Neural cell (in vitro differentiated cells): Measurements from ENCODE around the gene ZNF774. TPM values are rescaled to one million over a fixed set of nuclear protein-coding genes. Genes with fewer than 3 reads are reported as not detected.

ENCODE experiments used
- H2AFZ ChIP-seq: fragments of 200-600, 300-800 bp; sonication (generic), shearing (Covaris generic); 2 replicates; pipeline ENCODE4 v1.6.0; 2014; ENCODE audit warnings: low read depth, mild to moderate bottlenecking, antibody characterized with exemption, low read length, moderate library complexity
- H3F3A ChIP-seq: fragments of 200-600 bp; shearing (Covaris generic); 2 replicates; pipeline ENCODE4 v1.6.1; 2016; ENCODE audit warnings: mild to moderate bottlenecking, moderate library complexity, mixed read lengths, antibody characterized with exemption, low read length; ENCODE audit not compliant: insufficient read depth, poor library complexity, severe bottlenecking
- H3K27ac ChIP-seq: fragments of 200-600, 300-800 bp; sonication (generic), shearing (Covaris generic); 2 replicates; pipeline ENCODE4 v1.5.1; 2014; ENCODE audit warnings: mild to moderate bottlenecking, low read length, moderate library complexity
- H3K27me3 ChIP-seq: fragments of 300-800, 200-600 bp; sonication (generic), shearing (Covaris generic); 2 replicates; pipeline ENCODE4 v1.6.0; 2014; ENCODE audit warnings: mild to moderate bottlenecking, low read depth, low read length, moderate library complexity; ENCODE audit not compliant: insufficient read depth
- H3K36me3 ChIP-seq: fragments of 300-800, 200-600 bp; sonication (generic), shearing (Covaris generic); 2 replicates; pipeline ENCODE4 v1.5.1; 2014; ENCODE audit warnings: mild to moderate bottlenecking, antibody characterized with exemption, low read length, moderate library complexity; ENCODE audit not compliant: insufficient read depth
- H3K4me2 ChIP-seq: fragments of 300-800, 200-600 bp; sonication (generic), shearing (Covaris generic); 2 replicates; pipeline ENCODE4 v1.6.0; 2014; ENCODE audit warnings: mild to moderate bottlenecking, low read length
- H3K4me3 ChIP-seq: fragments of 300-800, 200-600 bp; sonication (generic), shearing (Covaris generic); 2 replicates; pipeline ENCODE4 v1.5.1; 2014; ENCODE audit warnings: mild to moderate bottlenecking, low read length, moderate library complexity
- H3K79me2 ChIP-seq: fragments of 200-600 bp; shearing (Covaris generic); replicated peaks from 2 replicates; pipeline ENCODE4 v1.6.0; 2014; ENCODE audit warnings: mild to moderate bottlenecking, low read length, moderate library complexity; ENCODE audit not compliant: insufficient read depth
- H3K9ac ChIP-seq: fragments of 300-800, 200-600 bp; sonication (generic), shearing (Covaris generic); 2 replicates; pipeline ENCODE4 v1.6.1; 2016; ENCODE audit warnings: mild to moderate bottlenecking, low read length, mixed read lengths
- H3K9me2 ChIP-seq: fragments of 200-600 bp; shearing (Covaris generic); 2 replicates; pipeline ENCODE4 v1.6.1; 2016; ENCODE audit warnings: mild to moderate bottlenecking, low read length, mixed read lengths; ENCODE audit not compliant: insufficient read depth
- H3K9me3 ChIP-seq: fragments of 200-600, 300-800 bp; sonication (generic), shearing (Covaris generic); 2 replicates; pipeline ENCODE4 v1.6.1; 2016; ENCODE audit warnings: mild to moderate bottlenecking, mixed run types, low read length, moderate library complexity, mixed read lengths
- H4K20me1 ChIP-seq: fragments of 200-600 bp; shearing (Covaris generic); 2 replicates; pipeline ENCODE4 v1.6.1; 2016; ENCODE audit warnings: mild to moderate bottlenecking, mixed run types; ENCODE audit not compliant: insufficient read depth
- EP300 ChIP-seq: fragments of 450-650 bp; conservative IDR thresholded peaks from 2 replicates; pipeline ENCODE4 v1.6.1; 2014; ENCODE audit warnings: antibody characterized with exemption, mild to moderate bottlenecking, moderate library complexity; ENCODE audit not compliant: poor library complexity, severe bottlenecking
- EZH2 ChIP-seq: fragments of 200-600, 300-800 bp; shearing (Covaris generic), sonication (generic); IDR thresholded peaks from 2 replicates; pipeline ENCODE4 v1.6.1; 2014; ENCODE audit warnings: antibody characterized with exemption, low read length, borderline replicate concordance, mild to moderate bottlenecking; ENCODE audit not compliant: insufficient read depth, poor library complexity, severe bottlenecking
- MXI1 ChIP-seq: fragments of 450-650 bp; conservative IDR thresholded peaks from 2 replicates; pipeline ENCODE4 v1.6.1; 2014; ENCODE audit warnings: antibody characterized with exemption, mild to moderate bottlenecking; ENCODE audit not compliant: poor library complexity, severe bottlenecking
- POLR2AphosphoS5 ChIP-seq: IDR thresholded peaks from 2 replicates; pipeline ENCODE4 v1.6.1; 2012
- RAD21 ChIP-seq: fragments of 450-650 bp; conservative IDR thresholded peaks from 2 replicates; pipeline ENCODE4 v1.6.1; 2014; ENCODE audit warnings: antibody characterized with exemption, mild to moderate bottlenecking, moderate library complexity
- SMC3 ChIP-seq: fragments of 450-650 bp; conservative IDR thresholded peaks from 2 replicates; pipeline ENCODE4 v1.6.1; 2014; ENCODE audit warnings: antibody characterized with exemption, mild to moderate bottlenecking, moderate library complexity; ENCODE audit not compliant: poor library complexity
- TAF1 ChIP-seq: IDR thresholded peaks from 2 replicates; pipeline ENCODE4 v1.6.1; 2012; ENCODE audit warnings: low read depth
- polyA plus RNA-seq: library from polyadenylated mRNA; depleted of rRNA; stranded (reverse); fragments of >200 nt; gene quantifications from 2 replicates; pipeline ENCODE4 v1.2.3, GENCODE V29; 2014
- TF ChIP-seq, protein P1 (sequence below): fragments of 450-650 bp; IDR thresholded peaks from 2 replicates; pipeline ENCODE4 v1.5.1; 2014; ENCODE audit warnings: antibody characterized with exemption, mild to moderate bottlenecking, moderate library complexity; ENCODE audit not compliant: poor library complexity, severe bottlenecking
- TF ChIP-seq, protein P2 (sequence below): IDR thresholded peaks from 2 replicates; pipeline ENCODE4 v1.6.1; 2012; ENCODE audit warnings: borderline replicate concordance

Gene ZNF774
- polyA plus RNA-seq, 1 donor from 2014 or later = 6.8 TPM

DNA sequence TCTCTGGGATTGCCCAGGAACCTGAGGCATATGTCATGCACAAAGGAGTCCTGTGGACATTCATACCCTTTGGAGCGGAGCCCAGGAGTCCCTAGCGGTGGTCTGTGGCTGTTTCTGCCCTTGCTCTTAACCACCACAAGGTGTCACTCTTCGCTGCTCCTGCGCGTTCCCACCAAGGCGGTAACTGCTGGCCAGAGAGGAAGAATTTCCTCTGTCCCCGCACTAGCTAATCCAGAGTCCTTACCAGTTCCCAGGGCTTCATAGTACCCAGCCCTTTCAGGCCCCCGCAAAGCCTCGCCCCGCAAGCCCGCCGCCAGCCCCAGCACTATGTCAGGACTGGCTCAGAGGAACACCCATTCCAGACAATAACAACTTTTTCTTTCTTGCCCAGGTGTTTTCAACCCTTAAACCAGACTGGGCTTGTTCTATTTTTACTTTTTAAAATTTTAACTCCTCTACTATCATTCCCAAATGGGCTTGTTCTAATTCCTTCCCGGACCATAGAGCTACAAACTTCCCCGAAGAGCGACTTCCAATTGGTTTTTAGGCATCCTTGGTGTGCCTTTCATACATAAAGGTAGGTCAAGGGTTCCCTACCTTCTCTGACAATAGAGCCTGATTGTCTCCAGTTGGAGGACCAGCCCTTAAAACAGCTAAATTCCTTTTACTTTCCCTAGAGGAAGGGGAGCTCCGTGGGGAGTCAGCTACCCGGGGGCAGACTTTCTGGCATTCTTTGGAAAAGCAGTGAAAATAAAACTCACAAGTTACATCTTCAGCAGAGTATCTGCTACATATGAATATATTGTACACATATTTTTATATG, 31.8 kb upstream of the ZNF774 start:
- Histone ChIP-seq H2AFZ (no peak overlapping the region), H3K9ac (no peak overlapping the region), H3K4me3 (no peak overlapping the region), H4K20me1 (no peaks in the 10 kb centered on the region), H3K27ac (no peak overlapping the region), H3K36me3 (no peaks in the 10 kb centered on the region), H3K4me2 (no peak overlapping the region), H3K27me3 (no peaks in the 10 kb centered on the region), H3K9me2 (no peaks in the 10 kb centered on the region), H3F3A (no peaks in the 10 kb centered on the region), H3K9me3 (no peaks in the 10 kb centered on the region), H3K79me2 (no peaks in the 10 kb centered on the region)
- TF ChIP-seq RAD21 = peak; percentile 96
- peak; percentile 97 for TF ChIP-seq SMC3
- TF ChIP-seq, protein P1, sequence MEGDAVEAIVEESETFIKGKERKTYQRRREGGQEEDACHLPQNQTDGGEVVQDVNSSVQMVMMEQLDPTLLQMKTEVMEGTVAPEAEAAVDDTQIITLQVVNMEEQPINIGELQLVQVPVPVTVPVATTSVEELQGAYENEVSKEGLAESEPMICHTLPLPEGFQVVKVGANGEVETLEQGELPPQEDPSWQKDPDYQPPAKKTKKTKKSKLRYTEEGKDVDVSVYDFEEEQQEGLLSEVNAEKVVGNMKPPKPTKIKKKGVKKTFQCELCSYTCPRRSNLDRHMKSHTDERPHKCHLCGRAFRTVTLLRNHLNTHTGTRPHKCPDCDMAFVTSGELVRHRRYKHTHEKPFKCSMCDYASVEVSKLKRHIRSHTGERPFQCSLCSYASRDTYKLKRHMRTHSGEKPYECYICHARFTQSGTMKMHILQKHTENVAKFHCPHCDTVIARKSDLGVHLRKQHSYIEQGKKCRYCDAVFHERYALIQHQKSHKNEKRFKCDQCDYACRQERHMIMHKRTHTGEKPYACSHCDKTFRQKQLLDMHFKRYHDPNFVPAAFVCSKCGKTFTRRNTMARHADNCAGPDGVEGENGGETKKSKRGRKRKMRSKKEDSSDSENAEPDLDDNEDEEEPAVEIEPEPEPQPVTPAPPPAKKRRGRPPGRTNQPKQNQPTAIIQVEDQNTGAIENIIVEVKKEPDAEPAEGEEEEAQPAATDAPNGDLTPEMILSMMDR = peak; percentile 98
- no peak for TF ChIP-seq POLR2AphosphoS5

DNA sequence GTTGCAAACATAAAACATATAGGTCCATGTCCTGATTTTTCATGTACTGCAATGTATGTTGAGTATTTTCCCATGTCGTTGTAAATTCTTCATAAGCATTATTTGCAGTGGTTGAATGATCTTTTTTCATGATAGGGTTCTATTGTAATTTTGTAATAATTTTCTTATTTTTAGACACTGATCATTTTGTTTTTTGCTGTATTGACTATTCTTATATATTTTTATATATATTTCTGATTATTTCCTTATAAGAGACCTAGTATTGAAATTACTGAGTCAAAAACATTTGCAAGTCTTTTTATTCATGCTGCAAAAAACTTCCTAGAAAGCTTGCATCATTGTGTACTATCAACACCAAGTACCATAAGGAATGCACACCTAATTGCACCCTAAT, 31.2 kb upstream of the ZNF774 start:
- H2AFZ ChIP-seq = no peak overlapping the region
- no peak overlapping the region for H3K27ac ChIP-seq
- H3K4me3 ChIP-seq = no peak overlapping the region
- no peak overlapping the region for H3K9ac ChIP-seq
- H3K9me3 ChIP-seq = no peaks in the 10 kb centered on the region
- no peak overlapping the region for H3K4me2 ChIP-seq
- TF ChIP-seq TAF1 (no peak), EZH2 (no peak), RAD21 (no peak), POLR2AphosphoS5 (no peak), SMC3 (no peak), EP300 (no peak), MXI1 (no peak)
- TF ChIP-seq, protein P2, sequence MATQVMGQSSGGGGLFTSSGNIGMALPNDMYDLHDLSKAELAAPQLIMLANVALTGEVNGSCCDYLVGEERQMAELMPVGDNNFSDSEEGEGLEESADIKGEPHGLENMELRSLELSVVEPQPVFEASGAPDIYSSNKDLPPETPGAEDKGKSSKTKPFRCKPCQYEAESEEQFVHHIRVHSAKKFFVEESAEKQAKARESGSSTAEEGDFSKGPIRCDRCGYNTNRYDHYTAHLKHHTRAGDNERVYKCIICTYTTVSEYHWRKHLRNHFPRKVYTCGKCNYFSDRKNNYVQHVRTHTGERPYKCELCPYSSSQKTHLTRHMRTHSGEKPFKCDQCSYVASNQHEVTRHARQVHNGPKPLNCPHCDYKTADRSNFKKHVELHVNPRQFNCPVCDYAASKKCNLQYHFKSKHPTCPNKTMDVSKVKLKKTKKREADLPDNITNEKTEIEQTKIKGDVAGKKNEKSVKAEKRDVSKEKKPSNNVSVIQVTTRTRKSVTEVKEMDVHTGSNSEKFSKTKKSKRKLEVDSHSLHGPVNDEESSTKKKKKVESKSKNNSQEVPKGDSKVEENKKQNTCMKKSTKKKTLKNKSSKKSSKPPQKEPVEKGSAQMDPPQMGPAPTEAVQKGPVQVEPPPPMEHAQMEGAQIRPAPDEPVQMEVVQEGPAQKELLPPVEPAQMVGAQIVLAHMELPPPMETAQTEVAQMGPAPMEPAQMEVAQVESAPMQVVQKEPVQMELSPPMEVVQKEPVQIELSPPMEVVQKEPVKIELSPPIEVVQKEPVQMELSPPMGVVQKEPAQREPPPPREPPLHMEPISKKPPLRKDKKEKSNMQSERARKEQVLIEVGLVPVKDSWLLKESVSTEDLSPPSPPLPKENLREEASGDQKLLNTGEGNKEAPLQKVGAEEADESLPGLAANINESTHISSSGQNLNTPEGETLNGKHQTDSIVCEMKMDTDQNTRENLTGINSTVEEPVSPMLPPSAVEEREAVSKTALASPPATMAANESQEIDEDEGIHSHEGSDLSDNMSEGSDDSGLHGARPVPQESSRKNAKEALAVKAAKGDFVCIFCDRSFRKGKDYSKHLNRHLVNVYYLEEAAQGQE = no peak
- TF ChIP-seq, protein P1 = no peak
- H4K20me1 ChIP-seq = no peaks in the 10 kb centered on the region
- no peaks in the 10 kb centered on the region for H3K27me3 ChIP-seq
- no peaks in the 10 kb centered on the region for H3F3A ChIP-seq
- no peaks in the 10 kb centered on the region for H3K36me3 ChIP-seq
- no peaks in the 10 kb centered on the region for H3K79me2 ChIP-seq
- no peaks in the 10 kb centered on the region for H3K9me2 ChIP-seq
